ENCODE measurements around the gene EPB41L5. TPM values are rescaled to one million over a fixed set of nuclear protein-coding genes. Genes with fewer than 3 reads are reported as not detected.

EPB41L5 gene
- total RNA-seq, 1 donor from 2014 or later = 42.7 TPM

- Mint-ChIP-seq H3K27me3 (ENCODE audit: low read depth) (no peaks in the 10 kb centered on the region), H3K9me3 (no peaks in the 10 kb centered on the region), H3K36me3 (ENCODE audit: low read depth) (peaks cover 12% of the 10 kb centered on the region), H3K27ac (ENCODE audit: unreplicated experiment) (no peak overlapping the region), H3K4me3 (no peak overlapping the region), H3K4me1 (no peaks in the 10 kb centered on the region)
- TF ChIP-seq CTCF (conservative IDR thresholded peaks at IDR 0.05) = no peak
- DNase-seq (ENCODE audit: low read depth, low spot score) = no peak
These were observed 91.9 kb downstream of the EPB41L5 start for GRCh38 chr2:120104772-120105171.

GRCh38 chr2:120105360-120105759, 92.5 kb downstream of the EPB41L5 start:
- Mint-ChIP-seq H3K4me3 (no peak overlapping the region), H3K36me3 (ENCODE audit: low read depth) (peaks cover 12% of the 10 kb centered on the region), H3K27ac (ENCODE audit: unreplicated experiment) (no peak overlapping the region), H3K9me3 (no peaks in the 10 kb centered on the region), H3K4me1 (no peaks in the 10 kb centered on the region), H3K27me3 (ENCODE audit: low read depth) (no peaks in the 10 kb centered on the region)
- DNase-seq (ENCODE audit: low read depth, low spot score) = no peak
- no peak for TF ChIP-seq CTCF (conservative IDR thresholded peaks at IDR 0.05)

- H3K27ac Mint-ChIP-seq (ENCODE audit: unreplicated experiment) = no peak overlapping the region
- no peaks in the 10 kb centered on the region for H3K4me1 Mint-ChIP-seq
- H3K27me3 Mint-ChIP-seq (ENCODE audit: low read depth) = no peaks in the 10 kb centered on the region
- no peak overlapping the region for H3K4me3 Mint-ChIP-seq
- H3K36me3 Mint-ChIP-seq (ENCODE audit: low read depth) = peaks cover 8% of the 10 kb centered on the region
- no peak for DNase-seq (ENCODE audit: low read depth, low spot score)
- no peak for TF ChIP-seq CTCF (conservative IDR thresholded peaks at IDR 0.05)
- H3K9me3 Mint-ChIP-seq = no peaks in the 10 kb centered on the region
These were observed 95.2 kb downstream of the EPB41L5 start for GRCh38 chr2:120108049-120108448.

- Mint-ChIP-seq H3K27me3 (ENCODE audit: low read depth) (no peaks in the 10 kb centered on the region), H3K4me3 (no peak overlapping the region), H3K36me3 (ENCODE audit: low read depth) (peaks cover 8% of the 10 kb centered on the region), H3K9me3 (no peaks in the 10 kb centered on the region), H3K27ac (ENCODE audit: unreplicated experiment) (no peak overlapping the region), H3K4me1 (no peaks in the 10 kb centered on the region)
- no peak for DNase-seq (ENCODE audit: low read depth, low spot score)
- TF ChIP-seq CTCF (conservative IDR thresholded peaks at IDR 0.05) = no peak
These were observed 95.9 kb downstream of the EPB41L5 start for GRCh38 chr2:120108749-120109148.

- Mint-ChIP-seq H3K27ac (ENCODE audit: unreplicated experiment) (no peak overlapping the region), H3K9me3 (no peaks in the 10 kb centered on the region), H3K36me3 (ENCODE audit: low read depth) (peaks cover 2% of the 10 kb centered on the region), H3K27me3 (ENCODE audit: low read depth) (no peaks in the 10 kb centered on the region), H3K4me1 (no peaks in the 10 kb centered on the region), H3K4me3 (no peak overlapping the region)
- peak; percentile 61 for TF ChIP-seq CTCF (conservative IDR thresholded peaks at IDR 0.05)
- no peak for DNase-seq (ENCODE audit: low read depth, low spot score)
These were observed 96.5 kb downstream of the EPB41L5 start for GRCh38 chr2:120109186-120110061.
